Medulla oblongata (tissue), 1 donor: ENCODE data around the gene HECTD4.
"Not testable (repeated sequence)": the region's sequence is repeated elsewhere in the genome, so short reads cannot be mapped to it uniquely, and the experiment has no call there.

Source experiments
- DNase-seq: peaks from one replicate; pipeline ENCODE4 v3.0.0-alpha.2; 2015; ENCODE audit errors: extremely low spot score

HECTD4 gene

GRCh38 chr12:112266473-112266872, 115.8 kb downstream of the HECTD4 start:
- DNase-seq, result no peak

GRCh38 chr12:112261559-112261958, 120.7 kb downstream of the HECTD4 start:
- peak; percentile 78 for DNase-seq

- DNase-seq, result no peak
These were observed 123.3 kb downstream of the HECTD4 start for GRCh38 chr12:112258926-112259325.

- DNase-seq, result no peak
These were observed 125.5 kb downstream of the HECTD4 start for GRCh38 chr12:112256780-112257179.

- no peak for DNase-seq
These were observed 130.0 kb downstream of the HECTD4 start for GRCh38 chr12:112252184-112252583.

GRCh38 chr12:112244902-112245301, 137.3 kb downstream of the HECTD4 start:
- not testable (repeated sequence) for DNase-seq

GRCh38 chr12:112243255-112244110, 138.7 kb downstream of the HECTD4 start:
- no peak for DNase-seq

GRCh38 chr12:112241176-112241575, 141.1 kb downstream of the HECTD4 start:
- no peak for DNase-seq

GRCh38 chr12:112239881-112240280, 142.3 kb downstream of the HECTD4 start:
- DNase-seq, result no peak

- DNase-seq, result peak; percentile 45
These were observed 143.2 kb downstream of the HECTD4 start for GRCh38 chr12:112239020-112239419.

GRCh38 chr12:112238441-112238840, 143.8 kb downstream of the HECTD4 start:
- DNase-seq, result no peak

GRCh38 chr12:112236786-112237185, 145.4 kb downstream of the HECTD4 start:
- no peak for DNase-seq

- DNase-seq, result no peak
These were observed 145.8 kb downstream of the HECTD4 start for GRCh38 chr12:112236386-112236785.

GRCh38 chr12:112234303-112234702, 147.9 kb downstream of the HECTD4 start:
- no peak for DNase-seq

GRCh38 chr12:112233242-112233641, 149.0 kb downstream of the HECTD4 start:
- no peak for DNase-seq

- DNase-seq, result no peak
These were observed 152.1 kb downstream of the HECTD4 start for GRCh38 chr12:112230136-112230535.

- DNase-seq, result no peak
These were observed 155.5 kb downstream of the HECTD4 start for GRCh38 chr12:112226768-112227167.

- DNase-seq, result not testable (repeated sequence)
These were observed 161.6 kb downstream of the HECTD4 start for GRCh38 chr12:112220628-112221027.

- no peak for DNase-seq
These were observed 163.0 kb downstream of the HECTD4 start for GRCh38 chr12:112219195-112219594.

- no peak for DNase-seq
These were observed 164.1 kb downstream of the HECTD4 start for GRCh38 chr12:112218150-112218549.

- no peak for DNase-seq
These were observed 164.6 kb downstream of the HECTD4 start for GRCh38 chr12:112217647-112218046.

- no peak for DNase-seq
These were observed 166.0 kb downstream of the HECTD4 start for GRCh38 chr12:112216223-112216622.

GRCh38 chr12:112214064-112214463, 168.2 kb downstream of the HECTD4 start:
- DNase-seq, result no peak
